Measurements from ENCODE around the gene GRK6. TPM values are rescaled to one million over a fixed set of nuclear protein-coding genes. Genes with fewer than 3 reads are reported as not detected.
A peak's percentile ranks its signal among the peaks of the same experiment; 100 is the strongest.
"Not testable (repeated sequence)": the region's sequence is repeated elsewhere in the genome, so short reads cannot be mapped to it uniquely, and the experiment has no call there.

The GRK6 gene
- total RNA-seq, 1 donor from 2014 or later, result 39.5 TPM

DNA sequence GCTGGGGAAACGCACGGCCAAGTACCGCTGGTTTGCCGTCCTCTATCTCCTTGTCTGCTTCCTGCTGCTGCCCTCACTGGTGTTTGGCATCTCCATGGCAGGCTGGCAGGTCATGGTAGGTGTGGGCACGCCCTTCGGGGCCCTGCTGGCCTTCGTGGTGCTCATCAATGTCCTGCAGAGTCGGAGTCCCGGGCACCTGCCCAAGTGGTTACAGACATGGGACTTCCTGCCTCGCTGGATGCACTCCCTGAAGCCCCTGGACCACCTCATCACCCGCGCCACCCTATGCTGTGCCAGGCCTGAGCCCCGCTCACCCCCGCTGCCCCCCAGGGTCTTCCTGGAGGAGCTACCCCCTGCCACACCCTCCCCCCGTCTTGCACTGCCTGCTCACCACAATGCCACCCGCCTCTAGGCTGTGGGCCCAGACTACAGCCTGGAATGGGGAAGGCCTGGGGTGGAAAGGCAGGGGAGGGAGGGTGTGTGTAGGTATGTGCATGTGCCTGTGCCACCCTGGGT lies 28.5 kb upstream of the GRK6 start:
- no peak for DNase-seq (ENCODE audit: low spot score)

DNA sequence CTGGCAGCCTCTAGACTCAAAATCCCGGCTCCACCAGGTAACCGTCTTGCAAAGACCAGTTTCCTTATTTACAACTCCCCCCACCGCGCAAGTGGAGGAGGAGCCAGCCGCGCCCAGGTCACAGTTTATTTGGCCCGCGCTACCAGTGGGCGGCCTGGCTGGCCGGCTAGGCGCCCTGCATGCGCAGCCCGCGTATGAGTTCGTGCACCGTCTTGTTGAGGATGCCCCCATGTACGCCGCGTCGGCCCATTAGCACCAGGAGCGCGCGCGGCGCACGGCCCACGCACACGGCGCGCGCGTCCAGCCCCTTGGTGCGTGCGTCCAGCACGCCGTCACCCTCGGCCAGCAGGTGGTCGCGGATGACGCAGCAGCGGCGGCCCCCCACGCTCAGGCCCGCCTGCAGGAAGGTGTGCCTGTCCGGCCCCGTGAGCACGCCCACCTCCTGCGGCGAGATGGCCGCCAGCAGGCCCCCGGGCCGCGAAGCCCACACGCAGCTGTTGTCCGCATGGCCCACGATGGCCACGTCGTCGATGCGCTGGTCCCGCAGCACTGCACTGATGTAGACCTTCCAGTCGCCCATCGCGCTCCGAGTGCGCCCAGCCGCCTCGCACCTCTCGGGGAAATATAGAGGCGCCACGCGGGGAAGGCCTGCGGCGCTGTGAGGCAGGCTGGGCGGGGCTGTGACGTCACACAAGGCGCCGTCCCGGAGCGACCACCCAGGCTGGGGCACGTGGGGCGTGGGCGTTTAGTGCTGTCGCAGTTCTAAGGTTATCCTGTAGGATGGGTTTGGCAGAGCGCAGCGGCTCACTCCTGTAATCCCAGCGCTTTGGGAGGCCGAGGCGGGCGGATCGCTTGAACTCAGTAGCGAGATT lies 26.2 kb upstream of the GRK6 start, which contains the start of gene PFN3:
PFN3 (minus strand) TSS at position 665 of the 872 bp plus-strand sequence; CDS start at position 580, 85 bp downstream.
- DNase-seq (ENCODE audit: low spot score), result peak; percentile 63

DNA sequence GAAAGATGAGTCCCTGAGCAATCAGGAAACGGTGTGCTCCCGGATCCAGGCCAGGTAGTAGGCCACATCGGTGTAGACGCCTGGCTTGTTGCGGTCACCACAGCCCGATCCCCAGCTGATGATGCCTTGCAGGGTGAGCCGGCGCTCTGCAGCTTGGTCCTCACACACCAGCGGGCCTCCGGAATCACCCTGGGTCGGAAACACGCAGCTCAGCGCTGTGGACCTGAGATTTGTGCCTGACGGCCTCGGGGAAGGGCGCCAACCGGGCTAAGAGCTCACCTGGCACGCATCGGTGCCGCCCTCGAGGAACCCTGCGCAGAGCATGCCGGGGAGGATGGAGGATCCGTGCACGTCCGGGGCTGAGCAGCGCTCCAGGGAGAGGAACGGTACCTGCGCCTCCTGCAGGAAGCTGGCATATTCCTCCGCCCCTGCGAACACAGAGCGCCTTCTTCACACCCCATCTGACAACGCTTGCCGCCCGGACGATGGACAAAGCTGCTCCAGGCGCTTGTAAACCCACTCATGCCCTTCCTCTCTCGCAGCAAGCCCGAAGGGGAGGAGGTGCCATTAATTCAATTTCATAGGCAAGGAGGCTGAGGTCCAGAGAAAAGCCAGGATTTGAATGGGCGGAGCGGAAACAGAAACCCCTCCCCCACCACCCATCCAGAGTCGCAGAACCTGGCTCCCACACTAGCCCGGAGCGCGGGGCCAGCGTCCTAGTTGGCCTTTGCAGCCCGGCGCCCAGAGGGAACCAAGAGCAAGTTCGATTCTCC lies 24.0 kb upstream of the GRK6 start:
- peak; percentile 78 for DNase-seq (ENCODE audit: low spot score)

DNA sequence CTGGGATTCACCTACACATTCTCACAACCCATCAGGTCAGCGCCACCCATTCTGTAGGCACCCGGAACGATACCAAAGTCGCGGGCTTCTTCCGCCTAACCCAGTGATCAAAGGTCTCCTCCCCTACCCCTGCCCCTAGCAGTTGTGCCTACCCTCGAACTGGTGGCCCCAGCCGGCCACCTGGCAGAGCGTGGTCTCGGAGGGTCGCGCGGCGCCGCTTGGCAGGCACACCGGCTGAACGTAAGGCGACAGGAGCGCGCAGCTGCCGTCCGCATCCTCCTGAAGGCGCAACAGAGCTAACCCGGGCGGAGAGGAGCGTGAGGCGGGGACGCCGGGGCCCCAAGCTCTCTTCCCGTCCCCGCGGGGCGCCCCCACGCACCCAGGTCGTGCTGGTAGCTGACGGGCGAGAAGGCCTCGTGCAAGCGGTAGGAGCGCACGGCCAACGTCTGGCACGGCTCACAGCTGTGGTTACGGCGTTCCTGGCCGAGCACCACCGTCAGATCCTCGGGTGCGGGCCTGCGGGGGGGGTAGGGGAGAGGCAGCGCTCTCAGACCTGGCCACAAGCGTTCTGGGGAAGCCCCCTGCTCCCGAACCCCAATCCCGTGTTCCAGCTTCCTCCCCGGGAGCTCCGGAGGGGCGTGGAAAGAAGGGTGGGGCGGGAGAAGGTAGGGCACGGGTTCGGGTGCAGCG lies 23.2 kb upstream of the GRK6 start:
- DNase-seq (ENCODE audit: low spot score), result no peak

DNA sequence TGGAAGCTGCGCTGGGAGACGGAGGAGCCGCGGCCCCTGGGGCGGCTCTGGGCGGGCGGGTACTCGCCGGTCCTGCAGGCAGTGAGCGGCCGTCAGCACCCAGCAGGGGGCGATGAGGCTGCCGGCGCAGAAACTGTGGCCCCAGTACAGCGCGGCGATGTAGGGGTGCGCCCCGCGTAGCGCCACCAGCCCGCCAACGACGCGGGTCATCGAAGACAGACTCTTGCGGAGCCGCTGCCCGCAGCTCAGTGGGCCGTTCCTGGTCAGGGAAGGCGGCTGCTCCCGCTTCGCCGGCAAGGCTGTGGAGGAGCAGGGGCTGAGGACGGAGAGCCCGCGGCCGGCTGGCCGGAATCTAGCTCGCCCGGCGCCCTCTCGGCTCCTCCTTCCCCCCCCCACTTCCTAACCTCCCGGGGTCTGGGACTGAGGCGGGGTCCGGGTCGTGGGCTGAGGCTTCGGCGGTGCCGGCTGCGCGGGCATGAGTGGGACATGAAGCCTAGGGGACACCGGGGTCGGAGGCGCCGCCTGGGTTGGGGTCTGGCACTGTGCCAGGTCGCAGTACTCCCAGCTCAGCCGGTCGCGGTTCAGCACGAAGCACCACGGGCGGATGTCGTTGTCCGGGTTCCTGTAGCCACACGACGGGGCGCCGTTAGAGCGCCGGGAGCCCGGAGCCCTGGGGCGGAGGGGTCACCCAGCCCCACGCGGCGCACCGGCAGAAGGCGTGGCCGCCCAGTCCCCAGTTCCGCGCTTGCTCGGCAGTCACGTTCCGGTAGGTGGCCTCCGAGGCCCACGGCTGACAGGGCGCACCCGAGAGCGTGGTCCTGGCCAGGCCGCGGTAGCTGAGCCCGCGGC lies 22.5 kb upstream of the GRK6 start:
- DNase-seq (ENCODE audit: low spot score), result peak; percentile 87

DNA sequence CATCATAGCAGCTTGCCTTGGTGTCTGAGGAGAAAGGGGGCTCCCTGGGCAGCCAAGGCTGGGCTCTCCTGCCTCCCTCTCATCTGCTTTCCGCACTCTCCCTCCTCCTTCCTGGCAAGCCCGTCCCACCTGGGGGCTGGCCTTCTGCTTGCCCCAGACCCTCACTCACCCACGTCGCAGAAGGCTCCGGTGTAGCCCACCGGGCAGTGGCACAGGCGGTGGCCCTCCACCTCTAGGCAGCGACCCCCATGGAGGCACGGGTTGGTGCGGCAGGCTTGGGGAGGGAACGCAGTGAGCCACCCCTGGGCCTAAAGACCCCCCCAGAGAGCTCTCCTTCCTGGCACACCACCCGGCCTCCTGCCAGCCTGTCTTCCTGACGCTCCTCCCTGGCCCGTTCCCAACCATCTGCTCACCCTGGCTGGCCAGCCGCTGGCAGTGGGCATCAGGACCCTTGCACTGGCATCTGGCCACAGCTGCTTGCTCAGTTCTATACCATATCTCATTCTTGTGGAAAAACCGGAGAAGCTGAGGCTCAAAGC lies 21.8 kb upstream of the GRK6 start:
- no peak for DNase-seq (ENCODE audit: low spot score)

DNA sequence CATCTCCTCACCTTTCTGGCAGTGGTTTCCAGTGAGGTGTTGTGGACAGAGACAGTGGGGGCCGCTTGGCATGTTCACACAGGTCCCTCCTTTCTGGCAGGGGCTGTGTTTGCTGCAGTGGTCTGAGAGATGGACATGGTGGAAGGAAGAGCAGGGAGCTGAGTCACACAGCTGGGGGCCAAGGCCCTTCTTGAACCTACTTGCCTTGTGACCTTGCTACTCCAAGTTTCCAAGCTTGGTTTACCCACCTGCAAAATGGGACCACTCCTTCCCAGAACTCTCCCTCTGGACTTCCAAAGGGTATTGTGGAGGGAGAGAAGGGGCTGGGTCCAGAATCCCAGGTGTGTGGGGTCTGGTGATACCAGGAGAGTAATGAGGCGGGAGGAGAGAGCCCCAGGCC lies 21.2 kb upstream of the GRK6 start:
- no peak for DNase-seq (ENCODE audit: low spot score)

DNA sequence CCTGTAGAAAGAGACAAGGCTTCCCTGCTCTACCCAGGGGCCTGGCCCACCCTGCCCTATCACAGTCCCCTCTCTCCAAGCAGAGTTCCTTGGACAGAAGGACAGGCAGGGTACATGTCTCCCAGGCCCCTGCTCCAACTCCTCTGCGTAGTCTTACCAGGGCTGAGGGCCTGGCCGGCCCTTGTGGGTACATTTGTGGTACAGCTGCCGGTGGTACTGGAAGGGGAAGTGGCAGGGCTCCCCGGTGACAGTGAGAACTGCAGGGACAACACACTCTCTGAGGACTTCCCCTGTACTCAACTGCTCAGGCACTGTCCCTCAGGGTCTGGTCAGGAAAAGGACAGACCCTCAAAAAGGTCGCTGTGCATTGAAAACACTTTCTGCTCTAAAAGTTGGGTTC lies 20.7 kb upstream of the GRK6 start:
- DNase-seq (ENCODE audit: low spot score), result no peak

DNA sequence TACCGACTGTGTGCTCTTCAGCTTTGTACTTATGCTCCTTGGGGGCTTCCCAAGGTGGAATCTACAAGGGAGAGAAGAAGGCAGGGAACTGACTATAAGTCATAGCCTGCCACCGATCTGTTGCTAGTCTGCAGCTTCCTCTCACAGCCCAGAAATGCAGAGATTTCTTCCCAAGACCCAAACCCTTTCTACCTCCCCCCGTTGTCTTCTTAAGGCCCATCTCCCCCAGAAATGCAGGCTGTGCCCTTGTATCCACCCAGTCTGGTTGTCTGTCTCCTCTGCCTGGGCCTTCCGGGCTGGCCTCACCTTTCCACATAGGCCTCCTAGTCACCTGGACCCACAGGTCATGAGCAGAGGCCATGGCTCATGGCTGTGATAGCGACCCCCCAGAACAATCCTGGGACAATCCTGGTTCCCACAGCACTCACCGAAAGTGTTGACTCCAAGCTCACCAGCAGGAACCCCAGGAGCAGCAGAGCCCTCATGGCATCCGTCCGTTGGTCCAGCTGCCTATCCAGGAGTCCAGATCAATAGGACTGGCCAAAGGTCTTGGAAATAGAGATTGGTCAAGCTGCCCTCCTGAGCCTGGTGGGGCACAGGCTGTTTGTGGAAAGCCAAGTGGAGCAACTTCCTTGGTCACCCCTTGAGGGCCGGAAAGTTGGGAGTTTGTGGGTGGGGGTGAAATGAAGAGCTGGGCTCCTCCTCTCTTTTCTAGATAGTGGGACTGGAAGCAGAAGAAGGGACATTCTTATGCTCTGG lies 17.3 kb upstream of the GRK6 start, which contains the start of gene F12:
F12 (minus strand) TSS at position 522 of the 759 bp plus-strand sequence; CDS start at position 485, 37 bp downstream.
- no peak for DNase-seq (ENCODE audit: low spot score)

DNA sequence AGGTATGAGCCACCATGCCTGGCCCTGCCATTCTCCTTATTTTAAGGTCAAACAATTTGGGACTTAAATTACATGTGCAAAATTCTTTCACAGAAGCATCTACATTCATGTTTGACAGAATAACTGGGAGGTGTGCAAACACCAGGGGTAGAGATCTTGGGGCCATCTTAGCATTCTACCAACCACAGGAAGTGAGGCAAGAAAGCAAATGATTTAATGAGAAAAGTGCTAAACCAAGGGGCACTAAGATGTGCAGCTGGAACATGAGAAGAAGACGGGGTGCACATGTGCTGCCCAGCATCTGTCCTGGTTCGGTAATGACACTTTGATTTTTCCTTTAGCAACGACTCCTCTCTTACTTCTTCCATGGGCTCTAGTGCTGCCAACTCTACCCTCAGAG lies 15.9 kb upstream of the GRK6 start:
- DNase-seq (ENCODE audit: low spot score), result no peak

DNA sequence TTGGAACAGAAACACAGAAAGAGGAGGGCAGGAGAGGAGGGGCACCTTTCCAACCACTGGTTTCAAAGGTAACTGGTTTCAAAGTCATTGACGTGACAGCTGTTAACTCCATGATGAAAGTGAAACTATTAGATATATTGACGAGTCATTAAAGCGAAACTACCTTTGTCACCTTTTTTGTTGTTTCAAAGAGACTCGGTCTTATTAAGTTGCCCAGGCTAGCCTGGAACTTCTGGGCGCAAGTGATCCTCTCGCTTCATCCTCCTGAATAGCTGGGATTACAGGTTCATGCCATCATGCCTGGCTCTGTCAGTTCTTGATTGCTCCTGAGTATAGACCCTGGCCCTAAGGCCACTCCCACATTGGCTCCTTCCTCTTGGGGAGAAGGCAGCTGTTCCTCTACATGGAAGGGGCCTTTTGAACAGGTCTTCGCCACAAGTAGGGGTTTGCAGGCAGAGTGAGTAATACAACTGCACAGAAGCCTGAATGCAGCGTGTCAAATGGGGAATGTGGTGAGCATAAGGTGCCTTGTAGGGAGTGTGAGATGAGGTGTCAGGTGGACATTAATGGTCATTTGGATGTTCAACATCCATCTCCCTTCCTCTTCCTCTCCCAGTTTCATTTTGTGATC lies 13.8 kb upstream of the GRK6 start:
- DNase-seq (ENCODE audit: low spot score), result no peak

DNA sequence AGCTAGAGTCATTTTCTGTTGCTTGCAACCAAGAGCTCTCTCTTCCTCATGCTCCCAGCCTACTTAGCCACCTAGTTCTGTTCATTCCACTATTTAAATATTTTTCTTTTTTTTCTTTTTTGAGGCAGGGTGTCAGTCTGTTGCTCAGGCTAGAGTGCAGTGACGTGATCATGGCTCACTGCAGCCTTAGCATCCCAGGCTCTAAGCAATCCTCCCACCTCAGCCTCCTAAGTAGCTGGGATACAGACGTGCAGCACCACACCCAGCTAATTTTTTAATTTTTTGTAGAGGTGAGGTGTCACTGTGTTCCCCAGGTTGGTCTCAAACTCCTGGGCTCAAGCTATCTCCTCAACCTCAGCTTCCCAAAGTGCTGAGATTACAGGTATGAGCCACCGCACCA lies 12.0 kb upstream of the GRK6 start:
- no peak for DNase-seq (ENCODE audit: low spot score)

DNA sequence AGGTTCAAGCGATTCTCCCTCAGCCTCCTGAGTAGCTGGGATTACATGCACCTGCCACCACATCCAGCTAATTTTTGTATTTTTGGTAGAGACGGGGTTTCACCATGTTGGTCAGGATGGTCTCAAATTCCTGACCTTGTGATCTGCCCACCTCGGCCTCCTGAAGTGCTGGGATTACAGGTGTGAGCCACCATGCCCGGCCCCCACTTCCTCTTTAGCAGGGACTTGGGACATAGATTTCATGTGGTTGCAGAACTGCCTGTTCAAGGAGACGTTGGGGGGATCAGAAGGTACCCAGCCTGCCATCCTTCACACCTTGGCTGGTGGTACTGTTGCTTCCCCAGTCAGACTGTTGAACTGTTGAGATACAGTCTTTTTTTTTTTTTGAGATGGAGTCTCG lies 9.4 kb upstream of the GRK6 start:
- not testable (repeated sequence) for DNase-seq (ENCODE audit: low spot score)

DNA sequence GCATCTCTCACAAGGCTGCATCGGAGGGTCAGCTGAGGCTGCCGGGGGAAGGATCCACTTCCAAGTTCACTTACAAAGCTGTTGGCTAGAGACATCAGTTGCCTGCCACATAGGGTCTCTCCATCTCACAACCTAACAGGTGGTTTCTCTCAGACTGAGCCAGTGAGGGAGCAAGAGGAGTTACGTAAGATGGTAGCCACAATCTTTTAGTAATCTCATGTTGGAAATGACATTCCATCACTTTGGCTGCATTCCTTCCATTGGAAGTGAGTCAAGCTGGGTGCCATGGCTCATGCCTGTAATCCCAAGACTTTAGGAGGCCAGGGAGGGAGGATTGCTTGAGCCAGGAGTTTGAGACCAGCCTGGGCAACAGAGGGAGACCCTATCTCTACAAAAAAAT lies 7.4 kb upstream of the GRK6 start:
- DNase-seq (ENCODE audit: low spot score), result no peak

DNA sequence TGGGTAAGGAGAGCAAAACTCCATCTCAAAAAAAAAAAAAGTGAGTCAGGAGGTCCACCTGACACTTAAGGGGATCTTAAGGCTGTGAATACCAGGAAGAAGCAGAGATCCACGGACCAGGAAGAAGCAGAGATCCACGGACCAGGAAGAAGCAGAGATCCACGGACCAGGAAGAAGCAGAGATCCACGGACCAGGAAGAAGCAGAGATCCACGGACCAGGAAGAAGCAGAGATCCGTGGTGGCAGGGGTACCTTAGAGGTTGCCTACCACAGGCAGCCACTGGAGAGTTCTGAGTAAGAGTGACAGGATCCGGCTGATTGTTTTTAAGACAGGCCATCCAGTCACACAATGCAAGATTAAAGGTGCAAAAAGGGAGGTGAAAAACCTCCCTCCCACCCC lies 6.0 kb upstream of the GRK6 start:
- DNase-seq (ENCODE audit: low spot score), result not testable (repeated sequence)

DNA sequence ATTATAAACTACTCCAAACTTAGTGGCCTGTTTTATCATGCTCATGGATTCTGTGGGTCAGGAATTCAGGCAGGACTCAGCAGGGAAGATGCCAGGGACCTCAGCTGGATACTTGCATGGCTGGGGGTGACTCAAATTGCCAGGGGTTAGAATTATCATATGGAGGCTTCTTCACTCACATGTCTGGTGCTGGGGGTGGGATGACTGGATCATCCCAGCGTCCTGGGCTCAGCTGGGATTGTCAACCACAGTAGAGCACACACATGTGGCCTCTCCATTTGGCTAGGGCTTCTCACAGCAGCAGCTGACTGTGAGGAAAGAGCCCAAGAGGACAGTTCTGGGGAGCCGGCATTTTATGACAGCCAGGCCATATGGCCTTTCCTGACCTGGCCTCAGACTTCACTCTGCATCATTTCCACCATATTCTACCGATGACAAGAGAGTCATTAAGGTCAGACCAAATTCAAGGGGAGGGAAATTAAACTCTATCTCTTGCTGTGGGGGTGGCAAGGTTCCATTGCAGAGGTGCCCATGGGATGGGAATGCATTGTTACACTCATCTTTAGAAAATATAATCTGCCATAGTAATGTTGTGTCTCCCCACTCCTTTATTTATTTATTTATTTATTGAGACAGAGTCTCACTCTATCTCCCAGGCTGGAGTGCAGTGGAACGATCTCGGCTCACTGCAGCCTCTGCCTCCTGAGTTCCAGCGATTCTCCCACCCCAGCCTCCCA lies 5.2 kb upstream of the GRK6 start:
- no peak for DNase-seq (ENCODE audit: low spot score)

DNA sequence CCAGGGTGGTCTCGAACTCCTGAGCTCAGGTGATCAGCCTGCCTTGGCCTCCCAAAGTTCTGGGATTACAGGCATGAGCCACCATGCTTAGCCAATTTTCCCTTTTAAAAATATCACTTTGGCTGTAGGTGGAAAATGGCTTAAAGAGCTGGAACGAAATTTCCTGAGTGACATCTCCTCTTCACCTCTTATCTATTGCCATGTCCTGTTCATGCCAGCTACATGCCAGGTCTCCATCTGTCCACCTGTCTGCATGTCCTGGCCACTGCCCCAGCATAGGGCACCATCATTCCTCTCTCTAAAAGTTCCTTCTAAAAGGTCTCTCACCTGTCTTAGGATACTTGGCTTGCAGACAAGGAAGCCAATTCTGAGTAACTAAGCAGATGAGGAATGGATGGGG lies 2.8 kb upstream of the GRK6 start:
- no peak for DNase-seq (ENCODE audit: low spot score)

DNA sequence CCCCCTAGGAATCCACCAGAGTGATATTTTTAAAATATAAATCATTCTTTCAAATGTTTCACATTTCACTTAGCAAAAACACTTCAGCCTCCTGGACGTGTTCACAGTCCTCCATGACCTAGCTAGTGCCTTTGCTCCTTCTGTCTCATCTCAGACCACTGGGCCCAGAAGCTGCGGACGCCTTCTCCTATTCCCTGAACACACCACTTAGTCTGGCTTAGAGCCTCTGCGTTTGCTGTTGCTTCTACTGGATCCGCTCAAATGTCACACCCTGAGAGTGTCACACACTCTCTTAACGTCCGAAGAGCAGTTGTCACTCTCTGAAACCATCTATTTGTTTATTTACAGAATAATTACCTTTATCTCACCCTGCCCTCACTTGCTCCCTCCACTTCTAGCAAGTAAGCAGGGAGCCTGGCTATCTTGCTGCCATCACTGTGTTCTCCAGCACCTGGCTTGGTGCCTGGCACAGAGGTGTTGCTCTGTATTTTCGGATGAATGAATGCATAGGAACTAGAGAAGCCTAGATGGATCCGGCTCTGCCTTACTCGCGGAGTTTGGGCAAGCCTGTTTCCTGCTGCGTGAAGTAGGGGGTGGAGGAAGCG lies 1.2 kb upstream of the GRK6 start:
- DNase-seq (ENCODE audit: low spot score), result no peak

Data from mucosa of gallbladder (tissue), 1 donor.